GM06990 (cell line): ENCODE results near the gene KPNA4.
"Not testable (repeated sequence)": the region's sequence is repeated elsewhere in the genome, so short reads cannot be mapped to it uniquely, and the experiment has no call there.

Experiments
- DNase-seq: peaks from one replicate; pipeline ENCODE4 v3.0.0-alpha.2; 2011; ENCODE audit not compliant: insufficient read length; ENCODE audit errors: extremely low read depth
- H3K27me3 ChIP-seq: replicated peaks from 2 replicates; pipeline ENCODE4 v1.6.0; 2011; ENCODE audit warnings: low read length; ENCODE audit not compliant: control insufficient read depth, insufficient read depth
- H3K36me3 ChIP-seq: 2 replicates; pipeline ENCODE4 v1.5.1; 2011; ENCODE audit warnings: low read length; ENCODE audit not compliant: control insufficient read depth, insufficient read depth
- H3K4me3 ChIP-seq: replicated peaks from 2 replicates; pipeline ENCODE4 v1.5.1; 2011; ENCODE audit warnings: low read depth, mild to moderate bottlenecking, control low read depth, low read length
- TF ChIP-seq, protein P1 (sequence below): IDR thresholded peaks from 2 replicates; pipeline ENCODE4 v1.5.1; 2011; ENCODE audit warnings: low read length, control low read depth, mild to moderate bottlenecking, inconsistent platforms; ENCODE audit not compliant: insufficient read depth, poor library complexity, severe bottlenecking

Gene KPNA4

DNA sequence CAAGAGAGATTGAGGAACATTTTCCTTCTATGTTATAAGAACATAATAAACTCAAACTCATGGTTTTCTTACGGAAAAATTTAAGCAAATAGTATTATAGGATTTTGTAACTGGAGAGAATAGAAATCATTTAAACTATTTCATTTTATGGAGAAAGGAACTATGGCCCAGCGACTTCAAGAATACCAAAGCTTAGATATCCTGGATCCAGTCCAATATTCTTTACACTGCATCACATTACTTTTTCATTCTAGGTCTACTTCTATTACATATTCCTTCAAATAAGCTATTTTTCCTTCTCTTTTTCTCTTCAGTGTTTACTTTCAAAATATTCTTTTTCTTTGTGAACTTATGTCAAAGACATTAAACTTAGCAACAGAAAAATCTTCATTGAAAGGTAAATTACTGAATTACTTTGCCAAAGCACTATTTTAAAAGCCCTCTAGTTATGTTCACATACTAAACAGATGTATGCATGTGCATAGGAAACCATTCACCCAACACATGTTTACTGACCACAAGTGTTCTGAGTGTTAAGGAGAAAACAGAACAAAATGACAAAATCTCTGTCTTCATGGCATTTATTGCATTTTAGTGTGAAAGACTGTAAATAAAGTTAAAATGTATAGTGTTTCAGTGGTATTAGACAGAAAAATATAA lies 20.4 kb downstream of the KPNA4 start:
- Histone ChIP-seq H3K36me3 (no peaks in the 10 kb centered on the region), H3K4me3 (no peak overlapping the region), H3K27me3 (no peaks in the 10 kb centered on the region)
- TF ChIP-seq, protein P1, sequence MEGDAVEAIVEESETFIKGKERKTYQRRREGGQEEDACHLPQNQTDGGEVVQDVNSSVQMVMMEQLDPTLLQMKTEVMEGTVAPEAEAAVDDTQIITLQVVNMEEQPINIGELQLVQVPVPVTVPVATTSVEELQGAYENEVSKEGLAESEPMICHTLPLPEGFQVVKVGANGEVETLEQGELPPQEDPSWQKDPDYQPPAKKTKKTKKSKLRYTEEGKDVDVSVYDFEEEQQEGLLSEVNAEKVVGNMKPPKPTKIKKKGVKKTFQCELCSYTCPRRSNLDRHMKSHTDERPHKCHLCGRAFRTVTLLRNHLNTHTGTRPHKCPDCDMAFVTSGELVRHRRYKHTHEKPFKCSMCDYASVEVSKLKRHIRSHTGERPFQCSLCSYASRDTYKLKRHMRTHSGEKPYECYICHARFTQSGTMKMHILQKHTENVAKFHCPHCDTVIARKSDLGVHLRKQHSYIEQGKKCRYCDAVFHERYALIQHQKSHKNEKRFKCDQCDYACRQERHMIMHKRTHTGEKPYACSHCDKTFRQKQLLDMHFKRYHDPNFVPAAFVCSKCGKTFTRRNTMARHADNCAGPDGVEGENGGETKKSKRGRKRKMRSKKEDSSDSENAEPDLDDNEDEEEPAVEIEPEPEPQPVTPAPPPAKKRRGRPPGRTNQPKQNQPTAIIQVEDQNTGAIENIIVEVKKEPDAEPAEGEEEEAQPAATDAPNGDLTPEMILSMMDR: no peak
- DNase-seq: no peak

DNA sequence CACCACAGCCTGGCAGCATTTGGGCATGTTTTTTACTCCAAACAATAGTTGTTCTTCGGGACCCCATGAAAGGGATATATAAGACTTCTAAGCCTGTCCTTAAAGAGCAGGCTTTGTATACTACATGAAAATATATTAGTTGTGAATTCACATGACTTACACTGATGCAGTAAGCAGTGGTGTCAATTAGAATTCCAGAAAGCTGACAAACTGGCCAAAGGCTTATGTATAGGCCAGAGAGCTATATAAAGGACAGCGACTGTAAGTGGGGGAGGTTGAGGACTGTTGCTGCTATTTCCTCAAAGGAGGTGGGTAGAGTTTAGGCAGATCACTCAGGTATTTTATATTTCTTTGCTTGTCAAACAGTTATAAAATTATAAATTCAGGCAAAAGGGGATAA lies 24.8 kb downstream of the KPNA4 start:
- Histone ChIP-seq H3K36me3 (no peaks in the 10 kb centered on the region), H3K4me3 (no peak overlapping the region), H3K27me3 (no peaks in the 10 kb centered on the region)
- TF ChIP-seq, protein P1: no peak
- no peak for DNase-seq

DNA sequence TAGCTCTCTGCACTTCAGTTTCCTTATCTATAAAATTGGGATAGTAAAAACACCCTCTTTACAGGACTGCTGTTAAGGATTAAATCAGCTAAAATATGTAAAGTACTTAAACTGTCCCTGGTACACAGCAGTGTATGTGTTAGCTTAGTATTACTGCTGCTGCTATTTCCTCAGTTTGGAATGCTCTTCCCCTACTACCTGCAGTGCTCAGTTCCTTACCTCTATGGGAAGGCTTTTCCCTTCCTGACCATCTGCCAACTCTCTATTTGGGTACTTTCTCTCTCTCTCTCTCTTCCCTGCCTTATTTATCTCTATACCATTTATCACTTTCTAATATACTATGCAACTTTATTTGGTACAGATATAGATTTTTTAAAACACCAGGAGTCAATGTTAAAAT lies 26.5 kb downstream of the KPNA4 start:
- TF ChIP-seq, protein P1: no peak
- H3K36me3 ChIP-seq: no peaks in the 10 kb centered on the region
- no peak overlapping the region for H3K4me3 ChIP-seq
- DNase-seq: no peak
- no peaks in the 10 kb centered on the region for H3K27me3 ChIP-seq

DNA sequence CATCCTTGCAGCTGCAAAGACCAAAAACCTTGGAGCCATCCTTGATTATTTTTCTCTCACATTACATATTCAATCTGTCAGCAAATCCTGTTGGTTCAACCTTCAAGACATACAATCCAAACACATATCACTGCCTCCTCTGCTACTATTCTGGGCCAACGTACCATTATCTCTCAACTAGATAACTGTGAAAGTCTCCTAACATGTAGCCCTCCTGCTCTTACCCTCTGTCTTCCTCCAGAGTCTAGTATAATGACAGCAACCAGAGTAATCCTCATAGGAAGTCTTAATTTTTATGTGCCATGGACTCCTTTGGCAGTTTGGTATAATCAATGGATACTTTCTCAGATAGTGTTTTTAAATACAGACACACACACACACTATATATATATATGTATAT lies 27.6 kb downstream of the KPNA4 start:
- Histone ChIP-seq H3K36me3 (peaks cover 1% of the 10 kb centered on the region; the same call in 1 of the 2 replicates), H3K27me3 (no peaks in the 10 kb centered on the region), H3K4me3 (no peak overlapping the region)
- no peak for DNase-seq
- TF ChIP-seq, protein P1: no peak

DNA sequence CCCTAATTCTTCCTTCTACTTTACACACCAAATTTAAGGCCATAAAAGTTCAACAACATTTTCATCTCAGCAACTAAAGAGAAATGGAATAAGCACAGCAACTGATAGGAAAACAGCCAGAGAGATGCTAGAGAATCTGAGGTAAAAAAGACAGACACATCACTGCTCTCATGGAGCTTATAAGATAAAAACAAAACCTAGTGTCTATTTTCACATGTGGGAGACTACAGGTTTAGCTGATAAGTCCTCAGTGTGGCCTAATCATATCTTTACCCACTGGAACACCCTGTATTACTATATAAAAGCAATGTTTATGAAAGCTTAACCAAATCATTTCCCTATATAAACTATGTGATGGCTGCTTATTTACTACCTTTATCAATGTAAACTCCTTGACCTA lies 33.0 kb downstream of the KPNA4 start:
- Histone ChIP-seq H3K36me3 (peaks cover 3% of the 10 kb centered on the region), H3K27me3 (no peaks in the 10 kb centered on the region), H3K4me3 (no peak overlapping the region)
- TF ChIP-seq, protein P1: no peak
- no peak for DNase-seq

DNA sequence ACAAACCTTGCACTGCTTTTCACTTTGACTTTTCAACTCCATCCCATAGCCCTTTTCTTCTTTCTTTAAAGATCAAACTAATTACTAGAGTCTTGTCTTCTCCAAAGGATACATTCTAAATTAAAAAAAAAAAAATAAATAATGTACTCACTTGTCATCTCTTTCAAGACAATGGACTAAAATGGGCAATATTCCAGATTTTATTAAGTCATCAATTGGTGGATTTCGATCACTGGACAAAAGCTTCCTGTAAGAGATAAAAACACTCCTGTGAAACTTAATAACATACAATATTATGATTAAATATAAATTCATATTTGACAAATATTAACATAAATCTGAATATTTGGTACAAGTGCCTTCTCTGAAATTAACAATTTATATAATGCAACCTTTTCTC lies 34.1 kb downstream of the KPNA4 start:
- no peaks in the 10 kb centered on the region for H3K27me3 ChIP-seq
- TF ChIP-seq, protein P1: no peak
- DNase-seq: no peak

DNA sequence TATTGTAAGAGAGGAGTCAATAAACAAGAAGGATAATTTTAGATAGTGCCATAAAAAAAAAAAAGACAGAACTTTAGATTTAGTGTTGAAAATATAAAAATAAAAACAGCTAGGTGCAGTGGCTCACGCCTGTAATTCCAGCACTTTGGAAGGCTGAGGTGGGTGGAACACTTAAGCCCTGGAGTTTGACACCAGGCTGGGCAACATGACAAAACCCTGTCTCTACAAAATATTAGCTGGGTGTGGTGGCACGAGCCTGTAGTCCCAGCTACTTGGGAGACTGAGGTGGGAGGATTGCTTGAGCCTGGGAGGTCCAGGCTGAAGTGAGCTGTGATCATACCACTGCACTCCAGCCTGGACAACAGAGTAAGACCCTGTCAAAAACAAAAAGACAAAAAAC lies 49.0 kb downstream of the KPNA4 start:
- H3K36me3 ChIP-seq: not testable (repeated sequence)

More for the DNA sequence above, 34.1 kb downstream of the KPNA4 start:
- H3K4me3 ChIP-seq: no peak overlapping the region
- peaks cover 3% of the 10 kb centered on the region for H3K36me3 ChIP-seq

More for the DNA sequence above, 49.0 kb downstream of the KPNA4 start:
- not testable (repeated sequence) for H3K27me3 ChIP-seq, DNase-seq, H3K4me3 ChIP-seq
